ENCODE data around the gene MON1A.

- TF ChIP-seq, protein P1, sequence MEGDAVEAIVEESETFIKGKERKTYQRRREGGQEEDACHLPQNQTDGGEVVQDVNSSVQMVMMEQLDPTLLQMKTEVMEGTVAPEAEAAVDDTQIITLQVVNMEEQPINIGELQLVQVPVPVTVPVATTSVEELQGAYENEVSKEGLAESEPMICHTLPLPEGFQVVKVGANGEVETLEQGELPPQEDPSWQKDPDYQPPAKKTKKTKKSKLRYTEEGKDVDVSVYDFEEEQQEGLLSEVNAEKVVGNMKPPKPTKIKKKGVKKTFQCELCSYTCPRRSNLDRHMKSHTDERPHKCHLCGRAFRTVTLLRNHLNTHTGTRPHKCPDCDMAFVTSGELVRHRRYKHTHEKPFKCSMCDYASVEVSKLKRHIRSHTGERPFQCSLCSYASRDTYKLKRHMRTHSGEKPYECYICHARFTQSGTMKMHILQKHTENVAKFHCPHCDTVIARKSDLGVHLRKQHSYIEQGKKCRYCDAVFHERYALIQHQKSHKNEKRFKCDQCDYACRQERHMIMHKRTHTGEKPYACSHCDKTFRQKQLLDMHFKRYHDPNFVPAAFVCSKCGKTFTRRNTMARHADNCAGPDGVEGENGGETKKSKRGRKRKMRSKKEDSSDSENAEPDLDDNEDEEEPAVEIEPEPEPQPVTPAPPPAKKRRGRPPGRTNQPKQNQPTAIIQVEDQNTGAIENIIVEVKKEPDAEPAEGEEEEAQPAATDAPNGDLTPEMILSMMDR (IDR thresholded peaks at IDR 0.05 in 8 of 11, conservative IDR thresholded peaks at IDR 0.05 in 3 of 11), result no peak
- no peak for TF ChIP-seq POLR2AphosphoS5 (IDR thresholded peaks at IDR 0.05)
- no peak for TF ChIP-seq POLR2A (IDR thresholded peaks at IDR 0.05)
Measured at GRCh38 chr3:49930922-49931321, 1.3 kb upstream of the MON1A start.
